NCI-H748 (cell line): ENCODE measurements around the gene DNM3.

Source experiments
- DNase-seq: peaks from one replicate; lab custom pipeline; 2025; ENCODE audit not compliant: unreplicated experiment; lab: John Stamatoyannopoulos, UW

DNM3 gene

DNA sequence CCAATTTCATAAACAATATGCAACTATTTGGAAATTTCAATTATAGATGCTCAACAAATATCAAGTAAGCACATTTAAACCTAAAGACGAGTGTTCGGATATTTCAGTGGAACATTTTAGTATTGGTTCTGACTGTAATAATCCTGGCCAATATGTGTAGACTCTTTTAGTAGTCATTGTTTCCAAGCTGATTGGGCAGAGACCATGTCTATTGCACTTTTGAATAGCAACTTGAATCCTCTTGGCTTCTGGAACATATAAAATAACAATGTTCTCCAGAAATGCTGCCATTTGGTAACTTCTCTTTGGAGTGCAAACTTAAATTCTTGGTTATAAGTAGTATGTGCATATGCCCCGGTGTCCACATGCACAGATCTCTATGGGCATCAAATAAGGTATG is 373.7 kb downstream of the DNM3 start:
- DNase-seq, result no peak

- no peak for DNase-seq
These were observed 378.7 kb downstream of the DNM3 start for GRCh38 chr1:172219966-172220365.

GRCh38 chr1:172220376-172220775 is 379.1 kb downstream of the DNM3 start:
- no peak for DNase-seq

- DNase-seq, result no peak
These were observed 380.1 kb downstream of the DNM3 start for GRCh38 chr1:172221436-172221835.

- DNase-seq, result no peak
These were observed 383.6 kb downstream of the DNM3 start for GRCh38 chr1:172224871-172225270.

DNA sequence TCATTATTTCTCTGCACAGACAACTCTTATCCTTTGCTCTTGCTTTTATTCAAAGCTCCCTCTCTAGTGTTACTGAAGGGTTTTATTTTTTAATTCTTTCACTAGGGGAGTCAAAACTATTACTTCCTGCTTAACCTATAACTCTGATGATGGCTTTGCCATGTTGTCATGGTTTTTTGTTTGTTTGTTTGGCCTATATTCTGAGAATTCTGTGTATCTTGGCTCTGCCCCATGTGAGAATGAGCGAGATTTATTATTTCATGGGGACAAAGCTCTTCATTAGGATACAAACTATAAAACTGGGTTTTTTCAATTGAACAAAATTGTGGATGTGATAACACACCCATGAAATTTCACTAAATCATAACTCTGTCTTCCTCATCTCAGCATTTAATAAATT is 388.6 kb downstream of the DNM3 start:
- DNase-seq, result no peak

GRCh38 chr1:172230526-172230925 is 389.2 kb downstream of the DNM3 start:
- DNase-seq, result no peak

DNA sequence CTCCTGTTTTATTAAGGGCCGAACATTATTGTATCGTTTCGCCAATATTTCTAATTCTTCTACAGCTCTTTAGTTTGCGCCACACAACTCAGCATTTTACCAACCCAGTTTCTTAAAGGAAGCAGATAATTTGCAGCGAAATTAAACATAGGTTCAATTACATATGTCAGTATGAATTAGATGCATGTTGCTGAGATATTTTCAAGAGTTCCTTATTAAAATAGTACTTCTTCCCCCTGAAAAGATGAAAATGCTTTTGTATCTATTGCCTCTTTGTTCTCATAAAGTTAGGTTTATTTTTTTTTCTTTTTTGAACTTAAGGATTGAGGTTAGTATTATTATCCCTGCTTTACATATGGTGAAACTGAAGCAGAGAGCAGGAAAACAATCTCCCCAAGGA is 395.7 kb downstream of the DNM3 start:
- DNase-seq, result no peak

DNA sequence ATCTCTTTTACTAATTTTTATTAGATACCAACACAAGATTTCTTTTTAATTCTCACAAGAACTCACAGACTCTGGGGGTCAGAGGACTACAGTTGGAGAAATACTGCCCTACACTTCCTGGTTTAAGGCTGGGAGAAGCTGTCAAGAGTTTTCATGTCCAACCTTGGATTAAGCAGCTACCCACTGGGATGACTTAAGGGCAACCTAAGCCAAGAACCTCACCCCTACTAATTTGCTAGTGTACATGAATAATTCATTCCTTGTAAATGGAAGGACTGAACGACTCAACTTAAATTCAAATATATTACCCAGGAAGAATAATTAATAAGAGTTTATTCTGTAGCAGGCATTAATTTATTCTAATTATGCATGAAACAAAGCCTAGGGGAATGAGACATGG is 396.9 kb downstream of the DNM3 start:
- DNase-seq, result no peak

GRCh38 chr1:172238965-172239364 is 397.7 kb downstream of the DNM3 start:
- DNase-seq, result no peak

DNA sequence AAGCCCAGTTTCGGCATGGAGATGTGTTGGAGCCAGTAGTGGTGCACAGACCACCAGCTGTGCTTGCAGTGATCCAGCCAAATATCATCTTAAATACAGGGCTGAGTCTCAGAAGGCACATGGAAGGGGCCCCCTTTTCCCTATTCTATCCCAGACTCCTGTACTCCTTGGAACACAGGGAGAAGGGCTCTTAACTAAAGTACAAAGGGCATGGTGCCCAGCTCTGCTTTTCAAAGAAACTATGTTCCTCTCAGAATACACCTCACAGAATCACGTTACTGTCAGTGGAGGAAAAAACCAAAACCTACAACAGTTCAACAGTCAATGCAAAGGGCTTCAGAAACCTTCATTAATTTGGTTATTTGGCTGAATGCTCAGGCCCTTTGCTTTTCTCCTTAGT is 398.6 kb downstream of the DNM3 start:
- no peak for DNase-seq

DNA sequence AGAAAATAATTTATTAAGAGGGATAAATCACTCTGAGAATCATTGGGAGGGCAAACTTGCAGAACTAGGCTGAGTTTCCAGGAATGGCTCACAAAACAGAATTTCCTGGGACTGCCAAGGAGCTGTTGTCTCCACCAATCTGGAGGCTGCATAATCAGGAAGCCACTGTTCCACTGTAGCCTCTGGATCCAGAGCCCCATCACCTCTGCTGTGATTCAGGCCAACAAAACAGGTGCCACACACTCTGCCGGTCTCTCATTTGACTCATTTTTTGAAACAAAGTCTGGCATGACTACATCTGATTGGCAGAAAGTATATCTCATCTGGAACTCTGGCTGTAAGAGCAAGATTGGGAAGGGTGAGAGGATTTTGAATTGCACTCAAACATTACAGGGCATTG is 400.2 kb downstream of the DNM3 start:
- DNase-seq, result no peak

- no peak for DNase-seq
These were observed 403.6 kb downstream of the DNM3 start for GRCh38 chr1:172244865-172245264.

DNA sequence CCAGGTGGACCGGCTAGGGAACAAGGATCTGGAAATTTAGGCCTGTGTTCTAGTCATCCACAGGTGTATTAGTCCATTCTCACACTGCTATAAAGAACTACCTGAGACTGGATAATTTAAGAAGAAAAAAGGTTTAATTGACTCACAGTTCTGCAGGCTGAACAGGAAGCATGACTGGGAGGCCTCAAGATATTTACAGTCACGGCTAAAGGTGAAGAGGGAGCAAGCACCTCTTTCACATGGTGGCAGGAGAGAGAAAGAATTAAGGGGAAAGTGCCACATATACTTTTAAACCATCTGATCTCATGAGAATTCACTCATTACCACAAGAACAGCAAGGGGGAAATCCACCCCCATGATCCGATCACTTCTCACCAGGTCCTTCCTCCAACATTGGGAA is 404.5 kb downstream of the DNM3 start:
- DNase-seq, result no peak

GRCh38 chr1:172246521-172247390 is 405.5 kb downstream of the DNM3 start:
- DNase-seq, result no peak

GRCh38 chr1:172251486-172251885 is 410.2 kb downstream of the DNM3 start:
- no peak for DNase-seq

DNA sequence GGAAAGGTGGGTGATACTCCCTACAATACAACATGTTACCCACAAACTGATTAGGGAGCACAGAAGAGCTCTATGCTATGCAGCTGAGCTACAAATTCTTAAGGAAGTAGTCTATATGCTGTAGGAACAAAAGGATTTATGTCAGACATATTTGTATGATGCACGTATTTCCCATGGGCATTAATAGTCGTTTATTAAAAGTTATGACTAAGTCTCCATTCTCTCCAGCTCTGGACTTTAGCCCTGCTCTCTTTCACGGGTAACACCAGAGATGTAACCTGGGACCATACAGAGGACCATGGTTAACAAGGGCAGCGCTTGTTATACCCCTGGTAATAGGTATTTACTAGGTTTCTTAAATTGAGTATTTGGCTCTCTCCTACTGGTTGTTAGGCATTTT is 411.0 kb downstream of the DNM3 start:
- no peak for DNase-seq

GRCh38 chr1:172252958-172253357 is 411.7 kb downstream of the DNM3 start:
- DNase-seq, result no peak

DNA sequence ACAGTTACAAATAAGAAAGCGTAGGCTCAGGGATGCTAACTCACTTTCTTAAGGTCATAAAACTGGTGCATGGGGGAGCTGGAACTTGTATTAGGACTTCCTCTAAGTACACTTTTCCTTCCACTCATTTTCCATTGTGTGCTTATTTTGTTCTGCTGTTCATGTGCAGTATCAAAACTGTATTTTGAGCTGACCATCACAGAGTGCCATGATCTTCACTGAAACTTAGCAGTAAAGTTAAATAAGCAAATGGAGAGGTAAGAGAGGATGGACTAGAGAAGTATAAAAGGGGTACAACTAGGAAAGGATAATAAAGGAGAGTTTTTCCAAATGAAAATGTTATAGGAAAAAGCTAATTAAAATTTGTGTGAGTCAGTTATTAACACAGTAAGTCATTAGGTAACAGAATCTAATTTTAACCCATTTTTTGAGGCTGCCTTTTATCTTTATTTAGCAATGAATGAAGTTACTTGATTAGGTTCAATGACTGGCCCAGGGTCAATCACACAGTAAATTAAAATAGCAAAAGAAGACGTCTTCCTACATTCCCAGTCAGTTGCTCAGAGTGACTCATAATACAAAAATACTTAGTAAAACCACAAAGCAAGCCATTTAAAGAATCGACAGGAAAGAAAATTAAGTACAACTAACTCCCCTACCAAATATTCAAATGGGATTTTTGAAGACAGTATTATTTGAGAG is 413.4 kb downstream of the DNM3 start:
- DNase-seq, result no peak

DNA sequence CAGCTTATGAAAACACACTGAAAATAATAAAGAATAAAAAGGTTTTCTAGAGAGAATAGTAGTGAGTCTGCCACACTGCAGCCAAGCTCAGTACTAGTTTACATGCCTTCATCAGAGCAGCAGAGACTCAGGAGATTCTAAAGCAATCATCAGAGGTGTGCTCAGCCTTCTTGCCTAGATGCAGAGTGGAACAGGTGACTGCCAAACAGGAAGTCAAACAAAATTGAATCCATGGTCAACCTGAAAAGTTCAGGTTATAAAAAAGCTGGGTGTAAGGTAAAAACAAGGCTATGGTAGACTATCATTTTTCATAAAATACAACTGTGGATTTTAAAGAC is 413.9 kb downstream of the DNM3 start:
- DNase-seq, result no peak

- no peak for DNase-seq
These were observed 424.6 kb downstream of the DNM3 start for GRCh38 chr1:172265905-172266304.

GRCh38 chr1:172266528-172267174 is 425.4 kb downstream of the DNM3 start:
- DNase-seq, result no peak
